Measurements from ENCODE around the gene C7orf25. TPM values are rescaled to one million over a fixed set of nuclear protein-coding genes. Genes with fewer than 3 reads are reported as not detected.
A peak's percentile ranks its signal among the peaks of the same experiment; 100 is the strongest.

C7orf25 gene
- total RNA-seq, 1 experiment from 2014 or later, result 3.2 TPM

DNA sequence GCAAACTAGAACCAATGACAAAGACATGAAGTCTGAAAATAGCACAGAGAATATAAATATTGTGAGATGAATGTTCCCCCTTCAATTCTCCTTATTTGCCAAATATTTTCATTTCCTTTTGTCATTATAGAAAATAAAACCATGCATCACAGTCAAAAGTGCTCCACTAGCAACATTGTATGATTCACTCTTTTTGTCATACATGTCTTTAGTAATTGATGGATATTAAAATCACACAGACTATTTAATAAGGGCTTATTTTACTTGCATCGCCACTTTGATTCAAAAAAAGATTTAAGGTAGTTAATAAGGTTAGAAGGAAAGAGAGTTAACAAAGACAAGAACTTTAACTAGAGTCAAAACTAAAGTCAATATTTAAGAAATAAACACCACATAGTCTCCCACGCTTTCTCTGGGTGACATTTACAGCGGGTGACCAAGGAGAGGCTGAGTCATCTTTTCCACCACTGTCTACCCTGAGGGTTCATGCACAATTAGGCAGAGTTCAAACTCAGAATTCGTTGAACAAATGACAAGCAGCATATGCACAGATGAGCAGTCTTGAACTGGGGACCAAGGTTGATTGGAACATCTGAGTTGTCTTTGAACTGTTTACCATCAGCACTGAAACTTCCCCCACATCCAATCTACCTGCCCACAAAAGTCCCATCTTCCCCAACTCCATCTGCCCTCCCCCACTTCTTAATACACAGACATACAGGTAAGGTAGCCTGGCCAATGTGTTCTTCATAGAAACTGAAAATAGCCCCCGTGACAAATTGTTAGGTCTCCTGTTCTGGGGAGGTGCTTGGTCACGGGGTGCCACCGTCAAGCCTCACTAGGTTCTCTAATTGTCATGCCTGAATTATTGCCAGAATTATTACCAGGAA lies 42.5 kb downstream of the C7orf25 start:
- no peaks in the 10 kb centered on the region for H3K9me3 ChIP-seq (ENCODE audit: low read length)
- H2AFZ ChIP-seq (ENCODE audit: low read length), result no peak overlapping the region
- H3K9ac ChIP-seq (ENCODE audit: low read length), result no peak overlapping the region
- no peaks in the 10 kb centered on the region for H3K36me3 ChIP-seq (ENCODE audit: low read depth, low read length)
- peaks cover 14% of the 10 kb centered on the region for H3K4me1 ChIP-seq (ENCODE audit: insufficient read depth, low read length)
- H3K4me3 ChIP-seq (ENCODE audit: low read length), result no peak overlapping the region
- H3K9me2 ChIP-seq (replicated peaks; ENCODE audit: low read length), result no peaks in the 10 kb centered on the region
- no peaks in the 10 kb centered on the region for H3K79me2 ChIP-seq (ENCODE audit: low read length)
- ATAC-seq, result peak; percentile 97
- H3K4me2 ChIP-seq (ENCODE audit: low read length), result peak overlapping the region; percentile 18
- no peaks in the 10 kb centered on the region for H3F3A ChIP-seq (ENCODE audit: low read length, unreplicated experiment)
- no peaks in the 10 kb centered on the region for H3K27me3 ChIP-seq (ENCODE audit: low read length)
- peak overlapping the region; percentile 12 for H3K27ac ChIP-seq (ENCODE audit: low read length)
- no peaks in the 10 kb centered on the region for H4K20me1 ChIP-seq (ENCODE audit: low read length)
- TF ChIP-seq CTCF (conservative IDR thresholded peaks at IDR 0.05; ENCODE audit: low read depth, low read length), result no peak
- TF ChIP-seq EZH2 (IDR thresholded peaks at IDR 0.05; ENCODE audit: low read length, unreplicated experiment), result no peak
- TF ChIP-seq EZH2phosphoT487 (IDR thresholded peaks at IDR 0.05; ENCODE audit: borderline replicate concordance, low read length), result no peak
- intact Hi-C loops (cut with micrococcal nuclease), result no loop called here
- ChIA-PET POLR2A (ENCODE audit: unreplicated experiment) (no interaction called here), CTCF (no interaction called here)
- no TSS peak for BruUV-seq (replicated peaks)
- peak; percentile 67 for DNase-seq

DNA sequence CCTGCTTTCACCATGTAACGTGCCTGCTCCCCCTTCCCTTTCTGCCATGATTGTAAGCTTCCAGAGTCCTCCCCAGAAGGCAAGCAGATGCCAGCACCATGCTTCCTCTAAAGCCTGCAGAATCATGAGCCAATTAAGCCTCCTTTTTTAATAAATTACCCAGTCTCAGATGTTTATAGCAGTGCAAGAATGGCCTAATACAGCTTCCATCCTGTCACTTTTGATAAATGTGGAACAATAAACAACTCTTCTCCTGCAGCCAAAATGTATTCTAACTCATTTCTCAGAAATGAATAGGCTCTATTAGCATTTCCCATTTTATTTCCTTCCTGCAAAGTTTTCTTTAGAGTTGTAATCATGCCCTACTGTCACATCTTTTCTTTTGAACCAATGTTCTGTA lies 43.4 kb downstream of the C7orf25 start:
- no peak for ATAC-seq
- no peaks in the 10 kb centered on the region for H3K9me3 ChIP-seq (ENCODE audit: low read length)
- H4K20me1 ChIP-seq (ENCODE audit: low read length), result no peaks in the 10 kb centered on the region
- H3K9ac ChIP-seq (ENCODE audit: low read length), result no peak overlapping the region
- H3K27me3 ChIP-seq (ENCODE audit: low read length), result no peaks in the 10 kb centered on the region
- TF ChIP-seq CTCF (conservative IDR thresholded peaks at IDR 0.05; ENCODE audit: low read depth, low read length), result no peak
- no peak for TF ChIP-seq EZH2phosphoT487 (IDR thresholded peaks at IDR 0.05; ENCODE audit: borderline replicate concordance, low read length)
- no peak for TF ChIP-seq EZH2 (IDR thresholded peaks at IDR 0.05; ENCODE audit: low read length, unreplicated experiment)
- H3K9me2 ChIP-seq (replicated peaks; ENCODE audit: low read length), result no peaks in the 10 kb centered on the region
- H3K27ac ChIP-seq (ENCODE audit: low read length), result 0 out of 2 replicates have a peak overlapping the region, but pooled peaks have one; percentile 12
- no peaks in the 10 kb centered on the region for H3F3A ChIP-seq (ENCODE audit: low read length, unreplicated experiment)
- peaks cover 14% of the 10 kb centered on the region for H3K4me1 ChIP-seq (ENCODE audit: insufficient read depth, low read length)
- DNase-seq, result no peak
- H3K79me2 ChIP-seq (ENCODE audit: low read length), result no peaks in the 10 kb centered on the region
- intact Hi-C loops (cut with micrococcal nuclease), result no loop called here
- BruUV-seq (replicated peaks), result no TSS peak
- no peak overlapping the region for H3K4me3 ChIP-seq (ENCODE audit: low read length)
- POLR2A ChIA-PET (ENCODE audit: unreplicated experiment), result no interaction called here
- H3K36me3 ChIP-seq (ENCODE audit: low read depth, low read length), result no peaks in the 10 kb centered on the region
- CTCF ChIA-PET, result no interaction called here
- H2AFZ ChIP-seq (ENCODE audit: low read length), result no peak overlapping the region
- no peak overlapping the region for H3K4me2 ChIP-seq (ENCODE audit: low read length)

Other genes starting within 250 kb of the C7orf25 start
- 69.7 and 85.6 TPM in 2 replicates for gene PSMA2, start 20.1 kb upstream of the C7orf25 start, total RNA-seq (2014; rRNA removed)
- 75.4 and 104 TPM in 2 replicates for gene MRPL32, start 20.3 kb upstream of the C7orf25 start, total RNA-seq (2014; rRNA removed)
- 3.0 and 3.6 TPM in 2 replicates for gene HECW1, start 200.6 kb upstream of the C7orf25 start, total RNA-seq (2014; rRNA removed)

Data from PC-3 (cell line).